GM08714 (cell line): ENCODE measurements around the gene P2RY6.

ENCODE experiments used
- H3K4me3 ChIP-seq: fragments of 200-500 bp; sonication (Bioruptor generic); 2 replicates; pipeline ENCODE4 v1.5.1; 2014; ENCODE audit warnings: mild to moderate bottlenecking, low read length, inconsistent platforms
- ZNF274 ChIP-seq: IDR thresholded peaks from 2 replicates; pipeline ENCODE4 v1.6.1; 2012; ENCODE audit warnings: mild to moderate bottlenecking, low read depth, low read length

The P2RY6 gene

GRCh38 chr11:73243093-73243485, 29.0 kb upstream of the P2RY6 start:
- no peak for TF ChIP-seq ZNF274
- H3K4me3 ChIP-seq = no peak overlapping the region

GRCh38 chr11:73244589-73245240, 27.4 kb upstream of the P2RY6 start:
- TF ChIP-seq ZNF274 = no peak
- H3K4me3 ChIP-seq = no peak overlapping the region

DNA sequence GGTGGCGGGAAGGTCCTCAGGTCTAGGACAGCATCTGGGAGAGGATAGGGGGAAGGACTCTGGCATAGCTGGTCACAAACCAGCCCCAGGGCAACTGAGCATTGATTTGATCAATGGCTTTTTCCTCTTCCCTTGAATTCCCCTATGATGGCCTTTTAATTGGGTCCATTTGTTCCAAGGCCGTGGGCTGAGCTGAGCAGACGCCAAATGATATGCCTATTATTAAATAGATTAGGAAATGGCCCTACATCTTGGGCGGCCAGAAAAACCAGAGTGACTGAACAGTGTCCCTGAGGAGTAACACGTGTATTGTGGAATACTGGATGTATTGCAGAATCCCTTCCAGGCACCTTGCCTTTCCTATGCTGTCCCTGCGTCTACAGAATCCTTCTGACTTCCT, 26.7 kb upstream of the P2RY6 start:
- no peak overlapping the region for H3K4me3 ChIP-seq

GRCh38 chr11:73246303-73246702, 25.8 kb upstream of the P2RY6 start:
- no peak overlapping the region for H3K4me3 ChIP-seq
- TF ChIP-seq ZNF274 = no peak

More for the DNA sequence above, 26.7 kb upstream of the P2RY6 start:
- TF ChIP-seq ZNF274 = no peak

DNA sequence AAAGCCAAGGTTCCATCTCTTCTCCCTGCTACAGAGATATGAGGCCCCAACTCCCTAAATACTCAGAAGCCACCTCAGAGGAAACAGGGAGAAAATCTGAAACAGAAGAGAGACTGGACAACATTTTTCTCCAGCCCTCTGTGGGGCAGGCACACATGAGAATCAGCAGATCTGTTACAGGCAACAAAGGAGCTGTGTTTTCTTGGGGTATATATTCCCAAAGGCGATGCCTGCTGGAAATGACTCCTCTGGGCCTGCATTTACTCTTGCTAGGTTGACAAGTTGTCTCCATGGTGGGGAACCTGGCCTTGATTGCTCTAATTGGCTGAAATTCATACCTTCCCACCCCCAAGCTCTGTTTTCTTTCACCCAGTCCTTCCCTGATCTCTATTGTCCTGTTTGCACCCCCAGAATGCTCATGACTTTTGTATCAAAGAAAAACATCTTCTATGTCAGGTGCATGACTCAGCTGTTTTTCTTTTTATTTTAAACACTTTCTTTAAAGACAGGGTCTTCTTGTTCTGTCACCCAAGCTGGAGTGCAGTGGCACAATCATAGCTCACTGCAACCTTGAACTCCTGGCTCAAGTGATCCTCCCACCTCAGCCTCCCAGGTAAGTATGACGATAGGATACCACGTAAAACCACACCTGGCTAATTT, 23.5 kb upstream of the P2RY6 start:
- H3K4me3 ChIP-seq = no peak overlapping the region
- no peak for TF ChIP-seq ZNF274

GRCh38 chr11:73249304-73249703, 22.8 kb upstream of the P2RY6 start:
- no peak overlapping the region for H3K4me3 ChIP-seq
- TF ChIP-seq ZNF274 = no peak

- no peak overlapping the region for H3K4me3 ChIP-seq
- TF ChIP-seq ZNF274 = no peak
These were observed 22.0 kb upstream of the P2RY6 start for GRCh38 chr11:73249853-73250783.

- no peak for TF ChIP-seq ZNF274
- H3K4me3 ChIP-seq = no peak overlapping the region
These were observed 19.5 kb upstream of the P2RY6 start for GRCh38 chr11:73252577-73253191.

- no peak for TF ChIP-seq ZNF274
- no peak overlapping the region for H3K4me3 ChIP-seq
These were observed 14.6 kb upstream of the P2RY6 start for GRCh38 chr11:73257342-73258103.

GRCh38 chr11:73258104-73259035, 13.8 kb upstream of the P2RY6 start:
- no peak for TF ChIP-seq ZNF274
- H3K4me3 ChIP-seq = no peak overlapping the region

- no peak for TF ChIP-seq ZNF274
These were observed 12.6 kb upstream of the P2RY6 start for GRCh38 chr11:73259406-73260126.

DNA sequence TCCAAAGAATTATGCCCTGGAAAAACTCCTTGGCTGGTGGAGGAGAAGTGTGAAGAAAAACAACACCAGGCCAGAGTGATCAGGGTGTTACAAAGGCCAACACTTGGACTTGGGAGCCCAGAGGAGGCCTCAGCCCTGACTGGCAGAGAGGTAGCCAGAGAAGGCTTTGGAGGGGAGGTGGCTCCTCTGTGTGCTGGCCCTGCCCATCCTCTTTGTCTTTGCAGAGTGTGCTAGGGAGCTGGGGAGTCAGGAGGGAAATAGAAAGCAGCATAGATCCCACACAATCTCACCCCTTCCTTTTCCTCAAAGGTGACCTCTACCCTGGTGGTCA, 12.0 kb upstream of the P2RY6 start:
- no peak overlapping the region for H3K4me3 ChIP-seq
- no peak for TF ChIP-seq ZNF274

More at GRCh38 chr11:73259406-73260126, 12.6 kb upstream of the P2RY6 start:
- no peak overlapping the region for H3K4me3 ChIP-seq
